Cardiac fibroblast (primary cell): ENCODE results near the gene KIF24.
A peak's percentile ranks its signal among the peaks of the same experiment; 100 is the strongest.
"Not testable (repeated sequence)": the region's sequence is repeated elsewhere in the genome, so short reads cannot be mapped to it uniquely, and the experiment has no call there.

Source experiments
- DNase-seq, 2 donors: peaks; one replicate each; pipeline versions ENCODE4 v3.0.0 to v3.0.0-alpha.2; 2010; ENCODE audit warnings: low read depth in 2 of 2
- H3K4me3 ChIP-seq, 2 donors: replicated peaks in 1 of 2; 1 replicate in 1 of 2; 2 replicates in 1 of 2; pipeline ENCODE4 v1.5.1; 2011; ENCODE audit warnings: low read depth in 2 of 2, low read length in 2 of 2, mild to moderate bottlenecking in 2 of 2, moderate library complexity in 1 of 2
- CTCF ChIP-seq: IDR thresholded peaks from one replicate; pipeline ENCODE4 v1.5.1; 2011; ENCODE audit warnings: low read depth, mild to moderate bottlenecking, low read length, inconsistent platforms

KIF24 gene

GRCh38 chr9:34370335-34370969 is 41.4 kb upstream of the KIF24 start:
- DNase-seq: no peak
- no peak for TF ChIP-seq CTCF
- no peak overlapping the region for H3K4me3 ChIP-seq

- no peak for TF ChIP-seq CTCF
- DNase-seq: no peak
Measured at GRCh38 chr9:34369636-34370035, 40.6 kb upstream of the KIF24 start.

GRCh38 chr9:34368796-34369195 is 39.7 kb upstream of the KIF24 start:
- not testable (repeated sequence) for H3K4me3 ChIP-seq, DNase-seq

More at GRCh38 chr9:34369636-34370035, 40.6 kb upstream of the KIF24 start:
- no peak overlapping the region for H3K4me3 ChIP-seq

- not testable (repeated sequence) for DNase-seq
Measured at GRCh38 chr9:34367751-34368410, 38.8 kb upstream of the KIF24 start.

GRCh38 chr9:34366365-34366764 is 37.3 kb upstream of the KIF24 start:
- no peak overlapping the region for H3K4me3 ChIP-seq
- TF ChIP-seq CTCF: no peak
- DNase-seq: no peak

More at GRCh38 chr9:34367751-34368410, 38.8 kb upstream of the KIF24 start:
- not testable (repeated sequence) for H3K4me3 ChIP-seq

- DNase-seq: no peak
- no peak overlapping the region for H3K4me3 ChIP-seq
- TF ChIP-seq CTCF: no peak
Measured at GRCh38 chr9:34365282-34365681, 36.2 kb upstream of the KIF24 start.

GRCh38 chr9:34363619-34364351 is 34.7 kb upstream of the KIF24 start:
- no peak for TF ChIP-seq CTCF

More at GRCh38 chr9:34363619-34364351, 34.7 kb upstream of the KIF24 start:
- peak; percentile 72 to 82 for DNase-seq
- H3K4me3 ChIP-seq: no peak overlapping the region
